HG03097 (cell line): ENCODE data around the gene FKBP5.
A peak's percentile ranks its signal among the peaks of the same experiment; 100 is the strongest.
"Not testable (repeated sequence)": the region's sequence is repeated elsewhere in the genome, so short reads cannot be mapped to it uniquely, and the experiment has no call there.

ENCODE experiments used
- ATAC-seq: cut with Tn5 transposase; IDR thresholded peaks from one replicate; pipeline ENCODE4 v1.9.1; 2021; ENCODE audit not compliant: unreplicated experiment, low FRiP score

FKBP5 gene

GRCh38 chr6:35688605-35689322, at the start of gene FKBP5:
TSS of gene FKBP5 (minus strand) at chr6:35688915. CDS start at chr6:35642824, 46,091 bp downstream.
- peak; percentile 82 for ATAC-seq

GRCh38 chr6:35737413-35738211, 48.9 kb upstream of the FKBP5 start:
- ATAC-seq = no peak

GRCh38 chr6:35736982-35737412, 48.3 kb upstream of the FKBP5 start, which contains the start of gene ARMC12:
TSS of gene ARMC12 (plus strand) at chr6:35737032. CDS start at chr6:35737109, 77 bp downstream.
- no peak for ATAC-seq

GRCh38 chr6:35736253-35736894, 47.7 kb upstream of the FKBP5 start:
- no peak for ATAC-seq

- ATAC-seq = no peak
These were observed 46.7 kb upstream of the FKBP5 start for GRCh38 chr6:35735452-35735851.

- not testable (repeated sequence) for ATAC-seq
These were observed 45.6 kb upstream of the FKBP5 start for GRCh38 chr6:35734319-35734718.

GRCh38 chr6:35733633-35734032, 44.9 kb upstream of the FKBP5 start:
- ATAC-seq = no peak

GRCh38 chr6:35731736-35732532, 43.2 kb upstream of the FKBP5 start:
- ATAC-seq = peak; percentile 43

- ATAC-seq = peak; percentile 44
These were observed 42.7 kb upstream of the FKBP5 start for GRCh38 chr6:35731414-35731735.

- no peak for ATAC-seq
These were observed 42.2 kb upstream of the FKBP5 start for GRCh38 chr6:35730745-35731413.

GRCh38 chr6:35729722-35730121, 41.0 kb upstream of the FKBP5 start:
- ATAC-seq = no peak

- no peak for ATAC-seq
These were observed 40.3 kb upstream of the FKBP5 start for GRCh38 chr6:35728683-35729678.

GRCh38 chr6:35727935-35728682, 39.4 kb upstream of the FKBP5 start:
- ATAC-seq = peak; percentile 31

GRCh38 chr6:35727231-35727934, 38.7 kb upstream of the FKBP5 start:
- no peak for ATAC-seq

- no peak for ATAC-seq
These were observed 37.2 kb upstream of the FKBP5 start for GRCh38 chr6:35725721-35726438.

- no peak for ATAC-seq
These were observed 36.5 kb upstream of the FKBP5 start for GRCh38 chr6:35725081-35725708.
